H4 (cell line): ENCODE data around the gene NOS2. TPM values are rescaled to one million over a fixed set of nuclear protein-coding genes. Genes with fewer than 3 reads are reported as not detected.
"Not testable (repeated sequence)": the region's sequence is repeated elsewhere in the genome, so short reads cannot be mapped to it uniquely, and the experiment has no call there.

Experiments
- DNase-seq: peaks from one replicate; pipeline ENCODE4 v3.0.0-alpha.2; 2015; ENCODE audit warnings: low spot score
- total RNA-seq: library from RNA; depleted of rRNA; stranded (reverse); fragments of >200 nt; shearing (Covaris generic); gene quantifications from 2 replicates; pipeline ENCODE4 v1.2.3, GENCODE V29; 2014

The NOS2 gene
- total RNA-seq, 1 experiment from 2014 or later = 0.02 TPM

DNA sequence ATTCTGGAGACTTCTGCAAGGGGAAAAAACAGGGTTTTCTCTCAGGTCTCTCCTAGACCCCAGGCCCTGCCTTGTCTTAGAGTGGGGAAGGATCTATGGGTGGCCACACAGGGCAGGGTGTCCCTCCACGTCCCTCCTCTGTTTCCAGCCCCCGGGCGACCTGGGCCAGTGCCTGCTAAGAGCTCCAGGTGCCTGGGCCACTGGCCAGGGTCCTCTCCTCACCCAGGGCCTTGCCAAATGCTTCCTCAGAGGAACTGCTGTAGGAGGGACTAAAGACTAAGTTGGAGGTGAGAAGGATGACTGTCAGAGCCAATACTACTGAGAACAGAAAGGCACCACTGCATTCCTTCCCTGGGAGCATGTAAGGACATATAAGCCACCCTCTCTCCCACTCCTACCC, 11.4 kb downstream of the NOS2 start:
- DNase-seq = no peak

DNA sequence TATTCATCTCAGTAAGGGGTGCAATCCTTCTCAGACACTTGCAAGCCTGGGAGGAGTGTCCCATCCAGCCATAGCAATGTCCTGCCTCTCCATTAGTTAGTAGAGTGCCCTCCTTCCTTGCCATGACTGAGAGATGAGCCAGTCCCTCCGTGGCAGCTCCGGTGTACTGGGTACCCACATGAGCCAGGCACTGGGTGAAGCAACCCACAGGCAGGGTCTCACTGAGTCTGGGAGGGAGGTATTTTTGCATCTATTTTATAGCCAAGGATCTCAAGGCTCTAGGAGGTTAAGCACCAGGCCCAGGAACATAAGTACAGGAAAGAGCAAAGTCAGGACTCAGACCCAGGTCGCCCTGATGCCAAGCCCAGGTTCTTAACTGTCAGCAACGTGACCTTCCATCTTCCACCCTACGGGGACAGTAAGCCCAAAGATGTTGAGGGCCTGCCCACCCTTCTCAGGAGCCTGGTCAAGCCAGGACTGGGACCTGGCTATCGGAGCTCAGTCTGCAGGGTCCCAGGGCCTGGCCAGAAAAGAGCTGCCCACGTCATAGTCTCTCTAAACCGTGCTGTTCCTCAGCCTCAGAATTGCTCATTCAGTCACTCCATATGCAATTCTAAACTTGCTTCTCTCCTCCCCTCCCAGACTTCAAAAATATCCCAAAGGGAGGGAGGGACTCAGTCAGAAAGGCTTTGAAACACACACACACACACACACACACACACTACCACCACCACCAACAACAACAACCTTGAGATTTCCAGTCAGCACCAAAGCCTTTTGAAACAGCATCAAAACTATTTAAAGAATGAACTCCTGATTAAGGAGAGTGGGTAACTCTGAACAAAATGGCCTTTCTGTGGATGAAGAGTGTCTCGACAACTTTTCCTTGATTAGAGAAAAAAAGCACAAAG, 16.6 kb downstream of the NOS2 start:
- DNase-seq = no peak

DNA sequence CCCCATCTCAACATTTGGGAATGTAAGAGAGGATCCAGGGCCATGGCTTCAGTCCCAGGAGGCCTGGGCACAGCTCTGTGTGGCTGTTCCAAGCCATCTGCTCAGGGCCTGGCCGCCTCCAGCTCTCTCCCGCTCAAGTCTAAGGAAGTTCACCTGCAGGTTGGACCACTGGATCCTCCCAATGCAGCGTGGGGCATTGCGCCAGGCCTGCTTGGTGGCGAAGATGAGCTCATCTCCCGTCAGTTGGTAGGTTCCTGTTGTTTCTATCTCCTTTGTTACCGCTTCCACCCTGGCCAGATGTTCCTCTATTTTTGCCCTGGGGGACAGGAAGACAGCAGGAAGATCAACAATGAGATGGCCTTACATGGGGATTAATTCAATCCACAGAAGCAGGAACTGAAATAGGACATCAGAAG, 17.5 kb downstream of the NOS2 start:
- no peak for DNase-seq

DNA sequence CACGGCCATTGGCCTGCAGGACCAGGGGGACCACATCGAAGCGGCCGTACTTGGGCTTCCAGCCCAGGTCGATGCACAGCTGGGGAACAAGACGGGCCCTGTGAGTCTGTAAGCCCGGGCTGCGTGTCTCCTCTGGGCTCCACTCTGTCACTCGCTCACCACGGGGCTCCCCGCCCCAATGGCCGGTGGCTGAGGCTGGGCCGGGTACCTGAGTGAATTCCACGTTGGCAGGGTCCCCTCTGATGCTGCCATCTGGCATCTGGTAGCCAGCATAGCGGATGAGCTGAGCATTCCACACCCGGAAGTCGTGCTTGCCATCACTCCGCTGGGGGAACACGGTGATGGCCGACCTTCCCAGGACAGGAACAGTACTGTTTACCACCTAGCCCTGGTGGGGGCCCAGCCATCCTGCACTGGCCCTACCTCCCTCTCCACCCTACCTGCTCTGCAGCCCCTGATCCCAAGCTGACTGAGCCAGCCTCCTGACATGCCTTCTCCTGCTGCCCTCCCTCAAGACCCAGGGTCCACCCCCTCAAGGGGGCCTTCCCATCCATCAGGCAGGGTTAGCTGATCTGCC, 19.4 kb downstream of the NOS2 start:
- DNase-seq = no peak

DNA sequence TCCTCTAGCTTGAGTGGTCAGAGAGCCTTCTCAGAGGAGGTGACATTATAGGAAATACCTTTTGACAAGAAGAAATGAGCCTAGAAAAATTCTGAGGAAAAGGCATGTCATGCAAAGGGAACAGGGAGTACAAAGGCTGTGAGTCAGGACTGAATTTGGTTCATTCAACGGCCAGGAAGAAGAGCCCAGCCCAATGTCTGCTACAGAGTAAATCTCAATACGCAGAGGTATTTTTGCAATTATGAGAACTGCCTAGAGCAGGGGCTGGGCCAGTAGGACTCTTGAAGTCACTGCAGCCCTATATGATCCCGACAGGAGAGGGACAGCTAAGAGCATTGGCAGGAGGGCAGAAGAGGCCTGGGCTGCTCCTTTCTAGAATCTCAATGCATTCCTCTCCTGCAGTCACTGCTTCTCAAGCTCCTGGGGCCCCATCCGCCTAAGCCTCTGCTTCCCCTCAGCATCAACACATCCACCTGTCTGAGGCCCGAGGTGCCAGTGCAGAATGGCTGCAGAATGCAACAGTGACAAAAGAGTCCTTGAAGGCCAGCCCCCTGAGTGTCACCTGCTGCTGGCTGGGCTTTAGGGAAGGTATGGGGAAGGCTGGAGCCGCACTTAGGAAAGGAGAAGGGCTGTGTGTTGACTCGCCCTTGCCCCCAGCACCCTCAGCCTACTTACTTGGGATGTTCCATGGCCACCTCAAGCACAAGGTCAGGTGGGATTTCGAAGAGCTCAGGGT, 20.1 kb downstream of the NOS2 start:
- DNase-seq = no peak

DNA sequence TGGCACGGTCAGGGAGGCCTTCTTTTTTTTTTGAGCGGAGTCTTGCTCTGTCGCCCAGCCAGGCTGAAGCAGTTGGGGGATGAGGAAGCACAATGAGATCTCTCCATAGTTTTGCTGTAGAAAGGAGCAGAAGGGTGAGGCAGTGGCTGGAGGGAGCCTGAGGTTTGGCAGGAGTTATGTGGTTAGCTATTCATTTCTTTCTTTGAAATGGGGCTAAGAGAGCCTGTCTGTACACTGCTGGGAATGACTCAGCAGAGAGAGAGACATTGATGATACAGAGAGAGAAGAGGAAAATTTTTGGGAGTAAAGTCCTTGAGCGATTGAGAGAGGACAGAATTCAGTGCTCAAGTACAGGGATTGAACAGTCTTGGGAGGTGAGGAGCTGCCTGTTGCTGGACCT, 22.1 kb downstream of the NOS2 start:
- peak; percentile 60 for DNase-seq

DNA sequence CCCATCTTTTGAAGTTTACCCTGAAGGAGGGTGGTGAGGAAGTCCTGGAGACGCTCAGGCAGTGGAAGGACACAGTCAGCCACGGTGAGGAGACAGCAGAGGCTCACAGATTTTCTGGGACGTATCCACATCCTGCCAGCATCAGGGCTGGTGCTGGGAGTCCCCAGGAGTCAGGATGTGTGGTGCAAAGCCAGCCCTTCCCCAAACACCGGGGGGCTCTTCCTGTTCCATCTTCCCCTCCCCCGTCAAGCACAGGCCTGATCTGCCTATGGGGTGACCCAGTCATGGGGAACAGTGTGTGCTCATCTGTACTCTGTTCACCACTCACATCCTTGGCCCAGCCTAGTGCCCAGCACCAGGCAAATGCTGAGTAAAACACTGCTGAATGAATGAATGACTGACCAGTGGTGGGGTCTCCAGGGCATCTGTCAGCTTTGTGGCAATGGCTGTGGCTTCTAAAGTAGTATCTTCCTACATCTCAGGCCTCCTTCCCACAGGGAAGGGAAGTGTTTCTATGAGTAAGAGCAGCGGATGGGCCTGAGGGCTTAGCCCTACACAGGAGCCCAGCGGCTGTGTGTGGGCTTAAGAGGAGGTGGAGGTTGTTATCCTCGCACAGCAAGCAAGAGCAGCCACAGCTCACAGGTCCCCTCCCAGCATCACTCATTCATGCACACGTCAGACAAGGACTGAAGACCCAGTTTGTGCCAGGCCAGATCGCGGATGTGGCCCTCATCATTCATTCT, 23.3 kb downstream of the NOS2 start:
- no peak for DNase-seq

DNA sequence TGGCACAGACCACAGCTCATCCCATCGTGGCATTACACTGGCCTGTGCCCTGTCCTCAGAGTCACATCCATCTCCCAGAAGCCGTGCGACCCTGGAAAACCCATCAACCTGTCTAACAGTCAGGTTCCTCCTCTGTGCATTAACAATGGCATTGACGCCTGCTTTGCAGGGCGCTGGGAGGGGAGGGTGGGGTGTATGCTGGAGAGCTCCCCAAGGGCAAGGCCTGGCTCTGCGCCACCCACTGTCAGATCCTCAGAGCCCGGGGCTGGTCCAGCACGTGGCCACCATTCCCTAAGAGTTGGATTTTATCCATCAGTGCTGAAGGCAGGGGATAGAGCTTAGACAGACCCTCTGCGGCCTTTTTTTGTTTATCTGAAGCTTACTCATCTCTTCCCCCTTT, 28.7 kb downstream of the NOS2 start:
- DNase-seq = no peak

DNA sequence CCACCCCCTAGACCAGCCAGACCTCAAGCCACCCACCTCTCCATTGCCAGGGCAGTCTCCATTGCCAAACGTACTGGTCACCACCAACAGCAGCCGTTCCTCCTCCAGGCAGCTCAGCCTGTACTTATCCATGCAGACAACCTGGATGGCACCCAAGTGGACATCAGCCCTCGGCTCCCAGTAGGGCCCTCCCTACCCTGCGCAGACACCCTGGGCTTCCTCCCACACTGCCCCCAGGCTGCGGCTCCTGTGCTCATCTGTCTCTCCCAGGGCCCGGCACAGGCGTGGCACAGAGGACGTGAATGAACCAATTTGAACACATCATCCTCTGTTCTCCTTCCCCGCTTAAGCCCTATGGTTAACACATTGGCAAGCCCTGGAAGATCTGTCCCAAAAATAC, 29.5 kb downstream of the NOS2 start:
- DNase-seq = no peak

DNA sequence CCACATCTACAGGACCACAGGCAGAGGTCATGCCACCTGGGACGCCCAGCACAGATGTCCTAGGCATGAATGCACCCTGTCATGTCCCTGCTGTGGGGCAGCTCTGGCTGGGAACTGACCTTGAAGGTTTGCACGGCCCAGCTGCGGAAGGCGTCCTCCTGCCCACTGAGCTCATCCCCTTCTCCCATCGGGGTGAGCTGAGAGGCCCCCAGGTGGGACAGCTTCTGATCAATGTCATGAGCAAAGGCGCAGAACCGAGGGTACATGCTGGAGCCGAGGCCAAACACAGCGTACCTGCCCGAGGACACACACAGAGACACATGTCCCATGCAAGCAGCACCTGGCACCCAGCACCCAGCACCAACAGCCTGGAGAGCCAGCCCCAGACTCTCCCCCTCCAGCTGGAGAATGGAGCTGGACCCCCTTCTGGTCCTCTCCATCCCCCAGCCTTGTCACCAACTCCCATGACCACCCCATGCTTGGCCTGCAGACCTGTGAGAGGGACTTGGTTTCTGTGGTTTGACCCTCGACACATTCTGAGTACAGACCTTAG, 31.4 kb downstream of the NOS2 start:
- no peak for DNase-seq

DNA sequence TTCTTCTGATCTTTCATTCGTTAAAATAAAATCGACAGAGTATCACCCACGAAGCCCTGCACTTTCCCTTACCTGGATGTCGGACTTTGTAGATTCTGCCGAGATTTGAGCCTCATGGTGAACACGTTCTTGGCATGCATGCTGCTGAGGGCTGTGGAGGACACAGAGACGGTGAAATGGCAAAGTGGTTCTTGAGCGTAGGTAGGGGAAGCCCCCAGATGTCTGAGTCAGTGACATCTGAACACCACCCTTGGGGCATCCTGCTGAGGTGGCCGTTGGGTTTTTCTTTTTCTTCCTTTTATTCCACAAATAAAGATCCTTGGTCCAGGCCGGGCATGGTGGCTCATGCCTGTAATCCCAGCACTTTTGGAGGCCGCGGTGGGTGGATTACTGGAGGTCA, 33.9 kb downstream of the NOS2 start:
- no peak for DNase-seq

DNA sequence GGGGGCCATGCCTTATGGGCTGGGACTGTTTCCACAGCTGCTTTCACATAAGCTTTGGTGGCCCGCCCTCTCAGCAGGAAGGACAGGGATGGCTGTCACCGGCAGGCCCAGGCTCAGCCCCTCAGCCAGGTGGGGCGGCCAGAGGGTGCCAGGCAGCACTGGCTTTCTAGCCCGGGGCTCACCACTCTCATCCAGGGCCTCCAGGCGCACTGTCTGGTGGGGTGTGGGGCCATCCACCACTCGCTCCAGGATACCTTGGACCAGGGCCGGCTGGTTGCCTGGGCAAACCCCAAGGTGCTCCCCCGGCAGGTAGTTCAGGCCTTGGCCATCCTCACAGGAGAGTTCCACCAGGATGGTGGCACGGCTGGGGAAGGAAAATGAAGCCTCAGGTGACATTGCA, 35.0 kb downstream of the NOS2 start:
- DNase-seq = no peak

DNA sequence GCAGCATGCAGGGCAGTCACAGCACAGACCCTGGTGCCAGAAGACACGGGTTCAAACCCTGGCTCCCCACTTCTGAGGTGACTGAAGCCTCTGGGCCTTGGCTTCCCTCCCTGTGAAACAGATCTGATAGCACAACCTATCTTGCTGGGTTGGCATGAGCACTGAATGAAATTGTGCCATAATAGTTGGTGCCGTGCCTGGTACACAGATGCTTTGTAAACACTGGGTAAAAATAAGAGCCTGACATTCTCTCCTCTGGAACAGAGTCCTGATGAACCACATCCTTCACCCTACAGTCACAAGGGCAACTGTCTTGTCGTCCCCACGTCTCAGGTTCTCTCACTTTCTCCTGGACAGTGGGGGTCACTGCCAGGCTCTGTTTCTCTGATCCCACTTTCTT, 35.7 kb downstream of the NOS2 start:
- DNase-seq = no peak

DNA sequence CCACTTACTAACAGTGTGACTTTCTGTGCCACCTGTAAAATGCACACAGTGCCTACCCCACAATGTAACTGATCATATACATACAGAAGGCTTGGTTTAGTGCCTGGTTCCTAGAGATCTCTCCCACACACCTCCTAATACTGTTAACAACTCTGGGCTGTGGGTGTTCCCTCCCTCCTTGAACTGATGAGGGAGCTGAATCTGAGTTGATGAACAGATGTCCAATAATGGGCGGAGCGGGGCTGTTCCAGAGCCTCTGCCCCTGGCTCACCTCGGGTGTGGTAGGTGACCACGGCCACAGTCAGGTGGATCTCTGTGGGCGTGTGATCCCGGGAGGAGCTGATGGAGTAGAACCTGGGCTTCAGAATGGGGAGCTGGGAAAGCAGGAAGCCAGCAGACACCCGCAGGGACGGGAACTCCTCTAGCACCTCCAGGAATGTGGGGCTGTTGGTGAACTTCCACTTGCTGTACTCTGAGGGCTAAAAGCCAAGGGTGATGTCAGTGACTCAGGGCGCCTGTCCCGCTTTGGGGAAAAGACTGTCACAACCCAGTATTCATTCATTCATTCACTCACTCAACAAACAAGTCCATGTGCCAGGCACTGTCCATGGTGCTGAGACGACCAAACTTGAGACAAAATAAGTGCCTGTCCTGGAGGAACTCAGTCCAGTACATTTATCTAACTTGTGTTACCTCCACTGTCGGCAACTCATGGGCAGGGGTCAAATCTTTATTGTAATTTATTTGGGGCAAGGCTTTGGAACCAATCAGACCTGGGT, 37.6 kb downstream of the NOS2 start:
- peak; percentile 25 for DNase-seq

DNA sequence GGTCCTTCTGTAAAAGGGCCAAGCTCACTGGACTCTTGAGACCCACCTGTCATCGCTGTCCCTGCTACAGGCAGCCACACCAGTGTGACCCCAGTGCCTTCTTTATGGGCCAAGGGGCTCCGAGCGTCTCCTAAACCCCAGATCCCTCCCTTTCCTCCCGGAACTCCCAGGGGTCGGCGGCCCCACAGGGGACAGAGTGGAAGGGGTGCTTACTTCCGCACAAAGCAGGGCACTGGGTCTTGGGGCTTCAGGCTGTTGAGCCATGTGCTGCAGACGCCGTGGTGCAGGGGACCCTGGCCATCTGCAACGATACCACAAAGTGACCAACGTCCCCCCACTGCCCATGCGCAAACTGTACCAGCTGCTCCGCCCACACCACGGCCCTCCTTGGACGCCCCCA, 39.4 kb downstream of the NOS2 start:
- DNase-seq = not testable (repeated sequence)

DNA sequence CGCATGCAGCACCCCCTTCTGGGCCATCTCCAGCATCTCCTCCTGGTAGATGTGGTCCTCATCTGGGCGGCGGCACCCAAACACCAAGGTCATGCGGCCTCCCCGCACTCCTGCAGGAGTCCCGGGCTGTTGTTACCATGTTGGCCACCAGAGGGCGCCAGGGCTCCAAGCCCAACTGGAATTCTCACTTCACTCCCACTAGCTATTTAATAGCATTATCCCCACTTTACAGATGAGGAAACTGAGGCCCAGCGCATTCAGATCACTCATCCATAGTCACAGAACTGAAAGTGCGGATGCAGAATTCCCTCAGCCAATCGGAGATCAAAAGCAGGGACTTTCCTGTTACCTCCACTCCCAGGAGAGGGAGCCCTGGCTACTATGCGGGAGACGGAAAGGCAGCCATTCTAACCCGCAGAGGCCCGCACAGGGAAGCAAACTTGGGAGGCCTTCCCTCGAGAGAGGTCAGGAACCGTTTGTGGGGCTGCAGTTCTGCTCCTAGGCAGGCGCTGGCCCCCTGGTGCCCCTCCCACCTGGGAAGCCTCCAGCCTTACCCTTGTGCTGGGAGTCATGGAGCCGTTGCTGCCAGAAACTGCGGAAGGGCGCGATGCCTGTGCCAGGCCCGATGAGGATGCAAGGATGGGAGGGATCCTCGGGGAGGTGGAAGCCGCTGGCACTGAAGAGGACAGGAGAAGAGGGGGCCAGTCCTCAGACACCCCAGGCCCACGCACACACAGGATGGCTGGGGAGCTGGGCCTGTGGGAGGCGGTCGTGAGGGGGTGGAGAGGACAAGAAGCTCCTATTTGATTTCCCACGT, 40.1 kb downstream of the NOS2 start:
- peak; percentile 16 for DNase-seq

DNA sequence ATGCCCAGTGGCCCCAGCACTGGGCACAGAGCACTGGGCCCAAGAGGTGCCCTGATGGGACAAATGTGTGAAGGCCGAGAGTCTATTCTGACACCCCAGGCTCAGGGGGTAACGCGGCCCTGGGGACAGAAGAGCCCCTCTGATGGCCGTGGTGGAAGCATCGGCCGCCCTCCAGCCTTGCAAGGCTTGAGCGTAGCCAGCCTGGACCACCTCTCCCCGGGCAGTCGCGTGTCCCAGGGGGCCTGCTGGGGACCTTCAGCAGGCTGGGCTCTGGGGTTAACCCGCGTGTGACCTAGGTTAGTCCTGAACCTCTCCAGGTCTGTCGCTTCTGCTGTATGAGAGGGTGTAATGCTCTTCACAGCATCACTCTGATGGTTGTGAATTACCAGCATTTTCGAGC, 40.8 kb downstream of the NOS2 start:
- DNase-seq = no peak

DNA sequence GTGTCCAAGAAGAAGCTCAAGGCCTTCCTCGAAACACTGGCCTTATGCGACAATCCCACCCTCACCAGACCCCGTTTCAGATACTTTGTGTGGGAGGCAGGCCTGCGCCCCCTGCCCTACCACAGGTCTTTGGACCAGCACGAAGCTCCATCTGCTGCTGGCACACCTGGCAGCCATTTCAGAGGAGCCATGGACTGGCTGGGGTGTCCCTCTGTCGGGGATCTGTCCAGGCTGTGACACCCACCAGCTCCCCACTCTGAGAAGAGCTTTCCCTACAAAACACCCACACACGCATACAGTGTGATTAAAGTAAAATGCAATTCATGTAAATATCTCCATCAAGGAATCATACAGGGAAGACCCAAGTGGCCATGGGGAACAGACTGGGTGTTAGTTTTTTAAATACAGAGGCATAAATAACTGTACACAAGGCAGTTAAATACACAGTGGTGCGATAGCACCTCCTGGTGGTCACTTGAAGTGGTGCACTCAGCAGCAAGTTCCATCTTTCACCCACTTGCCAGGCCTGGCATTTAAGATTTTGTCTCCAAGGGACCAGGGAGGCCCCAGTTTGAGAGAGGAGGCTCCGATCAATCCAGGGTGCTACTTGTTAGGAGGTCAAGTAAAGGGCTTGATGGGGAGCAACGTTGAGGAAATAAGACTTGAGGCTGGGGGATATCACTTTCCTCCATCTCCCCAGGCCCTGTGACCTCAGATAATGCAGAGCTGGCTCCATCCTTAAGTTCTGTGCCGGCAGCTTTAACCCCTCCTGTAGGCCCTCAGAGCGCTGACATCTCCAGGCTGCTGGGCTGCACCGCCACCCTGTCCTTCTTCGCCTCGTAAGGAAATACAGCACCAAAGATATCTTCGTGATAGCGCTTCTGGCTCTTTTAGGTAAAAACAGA, 43.6 kb downstream of the NOS2 start:
- DNase-seq = peak; percentile 45
